GM23248 (cell line): Measurements from ENCODE around the gene SHROOM3.

Experiments used
- EZH2 ChIP-seq: fragments of 200-600 bp; sonication (generic); IDR thresholded peaks from 2 replicates; pipeline ENCODE4 v1.6.1; 2018; ENCODE audit warnings: antibody characterized with exemption, mild to moderate bottlenecking; ENCODE audit not compliant: insufficient read depth, poor library complexity, severe bottlenecking
- EZH2phosphoT487 ChIP-seq: fragments of 200-600 bp; sonication (generic); IDR thresholded peaks from 2 replicates; pipeline ENCODE4 v1.6.1; 2018; ENCODE audit warnings: antibody characterized with exemption, moderate library complexity, mild to moderate bottlenecking, low read depth; ENCODE audit not compliant: insufficient read depth

DNA sequence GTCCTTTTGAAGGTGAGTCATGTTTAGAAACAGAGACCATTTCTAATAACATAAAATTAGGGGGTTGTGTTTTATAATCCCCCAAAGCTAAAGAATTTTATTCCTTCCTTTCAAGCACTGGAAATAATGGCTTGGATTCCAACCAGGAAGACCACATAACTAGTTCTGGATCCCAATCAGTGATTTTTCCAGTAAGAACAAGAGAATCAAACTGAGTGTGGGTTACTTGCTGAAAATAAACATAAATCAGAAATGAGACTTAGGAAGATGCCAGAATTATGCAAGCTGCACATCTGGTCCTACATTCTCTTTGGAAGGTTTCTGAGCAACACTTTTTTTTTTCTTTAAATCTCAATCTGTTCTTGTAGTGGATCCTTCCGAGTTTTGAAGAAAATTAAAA lies 386.6 kb downstream of the SHROOM3 start:
- TF ChIP-seq EZH2 (no peak), EZH2phosphoT487 (no peak)
